Mesendoderm (in vitro differentiated cells): ENCODE measurements around the gene FSTL4.
A peak's percentile ranks its signal among the peaks of the same experiment; 100 is the strongest.

Experiments
- DNase-seq: peaks from one replicate; pipeline ENCODE4 v3.0.0; 2013
- H2AK5ac ChIP-seq: 2 replicates; pipeline ENCODE4 v1.6.1; 2013; ENCODE audit warnings: low read length, inconsistent platforms
- H2BK120ac ChIP-seq: 2 replicates; pipeline ENCODE4 v1.6.1; 2013; ENCODE audit warnings: low read depth, mild to moderate bottlenecking, low read length, moderate library complexity, mixed read lengths
- H2BK15ac ChIP-seq: replicated peaks from 2 replicates; pipeline ENCODE4 v1.6.1; 2013; ENCODE audit warnings: low read depth, mild to moderate bottlenecking, moderate library complexity
- H2BK5ac ChIP-seq: 2 replicates; pipeline ENCODE4 v1.6.1; 2013; ENCODE audit warnings: low read length, inconsistent platforms
- H3K18ac ChIP-seq: 2 replicates; pipeline ENCODE4 v1.6.1; 2013; ENCODE audit warnings: mild to moderate bottlenecking, low read length, mixed read lengths
- H3K23ac ChIP-seq: one replicate; pipeline ENCODE4 v1.6.1; 2013; ENCODE audit warnings: low read length
- H3K27ac ChIP-seq: 2 replicates; pipeline ENCODE4 v1.5.1; 2013; ENCODE audit warnings: low read depth, mild to moderate bottlenecking, inconsistent platforms, low read length, moderate library complexity
- H3K27me3 ChIP-seq: 2 replicates; pipeline ENCODE4 v1.6.1; 2013; ENCODE audit warnings: low read length, control low read depth, mild to moderate bottlenecking, inconsistent platforms; ENCODE audit not compliant: insufficient read depth, poor library complexity
- H3K36me3 ChIP-seq: 2 replicates; pipeline ENCODE4 v1.6.1; 2013; ENCODE audit warnings: low read length, inconsistent platforms; ENCODE audit not compliant: control insufficient read depth, insufficient read depth
- H3K4ac ChIP-seq: one replicate; pipeline ENCODE4 v1.6.1; 2013; ENCODE audit warnings: low read depth, mild to moderate bottlenecking, low read length, moderate library complexity
- H3K4me1 ChIP-seq: 2 replicates; pipeline ENCODE4 v1.6.1; 2013; ENCODE audit warnings: low read depth, low read length, inconsistent platforms; ENCODE audit not compliant: control insufficient read depth
- H3K4me2 ChIP-seq: 2 replicates; pipeline ENCODE4 v1.6.1; 2013; ENCODE audit warnings: low read length
- H3K4me3 ChIP-seq: 2 replicates; pipeline ENCODE4 v1.5.1; 2013; ENCODE audit warnings: mild to moderate bottlenecking, low read length
- H3K56ac ChIP-seq: one replicate; pipeline ENCODE4 v1.6.1; 2013; ENCODE audit warnings: low read length
- H3K79me1 ChIP-seq: 2 replicates; pipeline ENCODE4 v1.6.1; 2013; ENCODE audit warnings: low read length, inconsistent platforms
- H3K79me2 ChIP-seq: 2 replicates; pipeline ENCODE4 v1.6.1; 2013; ENCODE audit warnings: mild to moderate bottlenecking, low read length; ENCODE audit not compliant: control insufficient read depth, insufficient read depth
- H3K9ac ChIP-seq: 2 replicates; pipeline ENCODE4 v1.6.1; 2013; ENCODE audit warnings: low read length, inconsistent platforms
- H4K5ac ChIP-seq: one replicate; pipeline ENCODE4 v1.6.1; 2013; ENCODE audit warnings: low read length
- H4K8ac ChIP-seq: one replicate; pipeline ENCODE4 v1.6.1; 2013; ENCODE audit warnings: low read depth, mild to moderate bottlenecking, control low read depth, low read length, moderate library complexity
- WGBS: extraction: QIAGEN DNeasy Blood & Tissue Kit; methylation state at CpG from one replicate; pipeline ENCODE4 v1.1.7; 2013; ENCODE audit warnings: low lambda C conversion rate, missing lambda C conversion rate; ENCODE audit not compliant: insufficient coverage; ENCODE audit errors: extremely low coverage; 5-methylcytosine and 5-hydroxymethylcytosine counted together

The FSTL4 gene

GRCh38 chr5:133304707-133305216 is 307.6 kb downstream of the FSTL4 start:
- Histone ChIP-seq H3K36me3 (no peaks in the 10 kb centered on the region), H3K56ac (no peak overlapping the region), H3K27ac (no peak overlapping the region), H3K9ac (no peak overlapping the region), H3K4me1 (no peaks in the 10 kb centered on the region), H2BK120ac (no peak overlapping the region), H3K79me1 (no peaks in the 10 kb centered on the region), H3K4ac (no peak overlapping the region), H3K4me2 (no peak overlapping the region), H3K27me3 (no peaks in the 10 kb centered on the region), H3K18ac (no peak overlapping the region), H2BK15ac (no peak overlapping the region), H2AK5ac (no peak overlapping the region), H3K79me2 (no peaks in the 10 kb centered on the region), H4K8ac (no peak overlapping the region), H4K5ac (no peak overlapping the region), H2BK5ac (no peak overlapping the region), H3K23ac (no peak overlapping the region), H3K4me3 (no peak overlapping the region)
- no CpG with 5 or more reads among the region's 2 CpGs for WGBS
- peak; percentile 18 for DNase-seq

GRCh38 chr5:133304178-133304577 is 308.2 kb downstream of the FSTL4 start:
- Histone ChIP-seq H3K79me1 (no peaks in the 10 kb centered on the region), H3K23ac (no peak overlapping the region), H3K36me3 (no peaks in the 10 kb centered on the region), H4K8ac (no peak overlapping the region), H2AK5ac (no peak overlapping the region), H3K79me2 (no peaks in the 10 kb centered on the region), H3K56ac (no peak overlapping the region), H2BK5ac (no peak overlapping the region), H2BK120ac (no peak overlapping the region), H3K18ac (no peak overlapping the region), H3K27me3 (no peaks in the 10 kb centered on the region), H3K4me3 (no peak overlapping the region), H4K5ac (no peak overlapping the region), H3K4me2 (no peak overlapping the region), H3K4ac (no peak overlapping the region), H3K4me1 (no peaks in the 10 kb centered on the region), H3K27ac (no peak overlapping the region), H3K9ac (no peak overlapping the region), H2BK15ac (no peak overlapping the region)
- WGBS: no CpG with 5 or more reads among the region's 2 CpGs
- DNase-seq: no peak

- no peak overlapping the region for H4K8ac ChIP-seq
- no peaks in the 10 kb centered on the region for H3K27me3 ChIP-seq
- H3K23ac ChIP-seq: no peak overlapping the region
- H2BK120ac ChIP-seq: no peak overlapping the region
- no peaks in the 10 kb centered on the region for H3K79me1 ChIP-seq
- H3K4me1 ChIP-seq: no peaks in the 10 kb centered on the region
- no CpG with 5 or more reads among the region's 2 CpGs for WGBS
- H4K5ac ChIP-seq: no peak overlapping the region
- no peak overlapping the region for H2AK5ac ChIP-seq
- H3K18ac ChIP-seq: no peak overlapping the region
- H3K9ac ChIP-seq: no peak overlapping the region
- no peak overlapping the region for H2BK5ac ChIP-seq
- no peak overlapping the region for H3K4ac ChIP-seq
- no peak for DNase-seq
- H3K56ac ChIP-seq: no peak overlapping the region
- no peaks in the 10 kb centered on the region for H3K36me3 ChIP-seq
- H3K79me2 ChIP-seq: no peaks in the 10 kb centered on the region
- H2BK15ac ChIP-seq: no peak overlapping the region
- H3K4me3 ChIP-seq: no peak overlapping the region
- no peak overlapping the region for H3K4me2 ChIP-seq
- no peak overlapping the region for H3K27ac ChIP-seq
These were observed 309.0 kb downstream of the FSTL4 start for GRCh38 chr5:133303298-133303697.

- no peak overlapping the region for H2BK120ac ChIP-seq
- H2AK5ac ChIP-seq: no peak overlapping the region
- H2BK5ac ChIP-seq: no peak overlapping the region
- no peaks in the 10 kb centered on the region for H3K4me1 ChIP-seq
- no peaks in the 10 kb centered on the region for H3K79me2 ChIP-seq
- H3K4me3 ChIP-seq: no peak overlapping the region
- H3K4ac ChIP-seq: no peak overlapping the region
- H3K23ac ChIP-seq: no peak overlapping the region
- no peaks in the 10 kb centered on the region for H3K36me3 ChIP-seq
- no peak overlapping the region for H3K56ac ChIP-seq
- no CpG with 5 or more reads among the region's 3 CpGs for WGBS
- no peak overlapping the region for H3K9ac ChIP-seq
- no peaks in the 10 kb centered on the region for H3K79me1 ChIP-seq
- no peak overlapping the region for H3K4me2 ChIP-seq
- no peak overlapping the region for H3K27ac ChIP-seq
- no peak overlapping the region for H3K18ac ChIP-seq
- no peak overlapping the region for H4K5ac ChIP-seq
- no peak for DNase-seq
- H4K8ac ChIP-seq: no peak overlapping the region
- no peaks in the 10 kb centered on the region for H3K27me3 ChIP-seq
- no peak overlapping the region for H2BK15ac ChIP-seq
These were observed 312.6 kb downstream of the FSTL4 start for GRCh38 chr5:133299728-133300127.

DNA sequence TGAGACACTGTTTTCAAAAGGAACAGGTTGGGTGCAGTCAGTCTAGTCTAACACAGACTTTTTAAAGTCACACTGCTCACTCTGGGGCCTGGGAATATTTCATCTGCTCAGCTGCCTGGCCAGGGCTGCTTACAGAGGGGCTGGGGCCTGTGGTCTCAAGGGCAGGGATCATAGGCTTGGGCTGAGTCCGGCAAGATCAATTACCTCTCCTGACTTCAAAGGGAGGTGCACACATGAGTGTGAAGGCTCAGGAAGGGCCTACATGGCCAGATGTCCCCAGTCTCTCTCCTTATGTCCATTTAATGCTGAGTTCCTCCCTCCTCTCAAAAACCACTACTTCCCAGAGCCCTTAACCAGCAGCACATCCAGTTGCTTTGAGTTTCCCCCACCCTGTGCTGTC is 313.3 kb downstream of the FSTL4 start:
- no peaks in the 10 kb centered on the region for H3K27me3 ChIP-seq
- no peaks in the 10 kb centered on the region for H3K79me1 ChIP-seq
- WGBS: no CpG with 5 or more reads among the region's 1 CpG
- no peak overlapping the region for H3K4me3 ChIP-seq
- no peaks in the 10 kb centered on the region for H3K79me2 ChIP-seq
- H3K56ac ChIP-seq: no peak overlapping the region
- H3K36me3 ChIP-seq: no peaks in the 10 kb centered on the region
- H2BK15ac ChIP-seq: no peak overlapping the region
- no peak overlapping the region for H4K8ac ChIP-seq
- no peaks in the 10 kb centered on the region for H3K4me1 ChIP-seq
- no peak overlapping the region for H3K18ac ChIP-seq
- no peak overlapping the region for H3K23ac ChIP-seq
- H2AK5ac ChIP-seq: no peak overlapping the region
- no peak overlapping the region for H3K27ac ChIP-seq
- no peak overlapping the region for H3K4ac ChIP-seq
- no peak for DNase-seq
- no peak overlapping the region for H3K9ac ChIP-seq
- no peak overlapping the region for H3K4me2 ChIP-seq
- H2BK120ac ChIP-seq: no peak overlapping the region
- no peak overlapping the region for H2BK5ac ChIP-seq
- no peak overlapping the region for H4K5ac ChIP-seq

DNA sequence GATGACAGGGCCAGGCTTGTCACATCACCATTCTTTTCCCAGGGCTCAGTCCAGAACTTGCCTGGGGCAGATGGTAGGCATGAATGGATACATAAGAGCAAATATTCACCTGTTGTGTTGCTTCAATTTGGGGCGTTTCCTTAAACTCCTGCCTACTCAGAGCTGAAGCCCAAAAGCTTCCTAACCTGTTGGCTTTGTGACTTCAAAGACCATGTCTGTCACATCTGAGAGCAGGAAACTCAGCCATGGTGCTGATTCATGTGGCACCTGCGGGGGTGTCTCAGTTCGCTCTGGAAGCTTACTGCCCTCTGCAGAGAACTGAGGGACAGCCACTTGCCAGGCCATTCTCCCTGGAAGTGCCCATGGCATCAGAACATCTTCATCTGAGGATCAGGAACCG is 313.9 kb downstream of the FSTL4 start:
- Histone ChIP-seq H3K56ac (no peak overlapping the region), H3K23ac (no peak overlapping the region), H2AK5ac (no peak overlapping the region), H2BK5ac (no peak overlapping the region), H3K27ac (no peak overlapping the region), H3K4me3 (no peak overlapping the region), H3K4ac (no peak overlapping the region), H3K36me3 (no peaks in the 10 kb centered on the region), H3K27me3 (no peaks in the 10 kb centered on the region), H3K4me1 (no peaks in the 10 kb centered on the region), H4K5ac (no peak overlapping the region), H3K9ac (no peak overlapping the region), H3K79me1 (no peaks in the 10 kb centered on the region), H3K18ac (no peak overlapping the region), H4K8ac (no peak overlapping the region), H2BK120ac (no peak overlapping the region), H2BK15ac (no peak overlapping the region), H3K4me2 (no peak overlapping the region), H3K79me2 (no peaks in the 10 kb centered on the region)
- DNase-seq: no peak
- no CpG with 5 or more reads among the region's 4 CpGs for WGBS
